Kidney (tissue), 14 donors: Measurements from ENCODE around the gene CCBE1. TPM values are rescaled to one million over a fixed set of nuclear protein-coding genes. Genes with fewer than 3 reads are reported as not detected.

ENCODE experiments used
- DNase-seq, 5 donors: peaks; one replicate each; pipeline ENCODE4 v3.0.0-alpha.2; 2013 to 2020
- FAIRE-seq: peaks from 2 replicates; lab custom pipeline; 2012; peaks lifted over from hg19 to GRCh38; lab: Jason Lieb, UNC
- H3K27ac ChIP-seq, 2 donors: one replicate each; pipeline ENCODE4 v1.7.0; 2013; ENCODE audit warnings: low read depth in 2 of 2, low read length in 2 of 2, inconsistent platforms in 1 of 2
- H3K27me3 ChIP-seq: one replicate; pipeline ENCODE4 v1.7.1; 2013; ENCODE audit warnings: low read length, inconsistent platforms; ENCODE audit not compliant: control insufficient read depth, insufficient read depth
- H3K36me3 ChIP-seq, 3 donors: one replicate each; pipeline versions ENCODE4 v1.7.0 to v1.7.1; 2013; ENCODE audit warnings: low read length in 3 of 3, control low read depth in 1 of 3, inconsistent platforms in 1 of 3; ENCODE audit not compliant: insufficient read depth in 3 of 3, control insufficient read depth in 2 of 3
- H3K4me1 ChIP-seq, 3 donors: one replicate each; pipeline versions ENCODE4 v1.7.0 to v1.7.1; 2013; ENCODE audit warnings: low read length in 3 of 3, inconsistent platforms in 1 of 3, low read depth in 1 of 3; ENCODE audit not compliant: control insufficient read depth in 2 of 3, insufficient read depth in 2 of 3
- H3K4me3 ChIP-seq, 3 donors: one replicate each; pipeline versions ENCODE4 v1.7.0 to v1.8.1; 2013; ENCODE audit warnings: low read length in 3 of 3, control low read depth in 1 of 3, inconsistent platforms in 1 of 3
- H3K9ac ChIP-seq, 3 donors: one replicate each; pipeline versions ENCODE4 v1.7.0 to v1.7.1; 2013; ENCODE audit warnings: low read length in 3 of 3, control low read depth in 1 of 3, inconsistent platforms in 1 of 3
- H3K9me3 ChIP-seq, 3 donors: one replicate each; pipeline versions ENCODE4 v1.7.0 to v1.7.1; 2013; ENCODE audit warnings: low read length in 3 of 3, control low read depth in 1 of 3, inconsistent platforms in 1 of 3; ENCODE audit not compliant: control insufficient read depth in 2 of 3, insufficient read depth in 1 of 3
- CTCF ChIP-seq: IDR thresholded peaks from 3 replicates; pipeline ENCODE4 v1.5.1; 2012; ENCODE audit warnings: mild to moderate bottlenecking, moderate library complexity, borderline replicate concordance; ENCODE audit not compliant: insufficient read depth; ENCODE audit errors: extremely low read depth
- intact Hi-C: fragments of 100-400 bp; cut with DNase I; formaldehyde crosslinking; loops from one replicate; pipeline ENCODE4 v1.11.1; 2022
- polyA plus RNA-seq: library from polyadenylated mRNA; stranded (reverse); fragments of 350-450 nt; fragmentation: Illumina TruSeq; extraction: RNeasy Lipid Tissue Mini Kit (QIAGEN cat#74804); gene quantifications from one replicate; pipeline ENCODE4 v1.2.3, GENCODE V29; 2014; ENCODE audit warnings: low read depth, low replicate concordance; ENCODE audit not compliant: insufficient read depth
- total RNA-seq: library from RNA; stranded (reverse); fragmentation: NEBNext Ultra II Directional; extraction: Animal tissue kit (Norgen Biotek cat#: 25700); gene quantifications from one replicate; pipeline ENCODE4 v1.2.1, GENCODE V29; 2021
- donor health status: control.
- donor health status: control.
- donor health status: control.
- donor health status: control.
- donor health status: control.
- donor health status: DM: yes; HTN: yes; CAD: no.
- donor health status: Normal renal cell carcinoma (clear cell type).

CCBE1 gene
- total and polyA plus RNA-seq, 2 donors from 2014 or later: 1.8 to 2.2 TPM

- Histone ChIP-seq H3K4me3 (no peak overlapping the region), H3K9ac (no peak overlapping the region), H3K27me3 (no peaks in the 10 kb centered on the region), H3K9me3 (no peaks in the 10 kb centered on the region), H3K36me3 (no peaks in the 10 kb centered on the region), H3K4me1 (no peaks in the 10 kb centered on the region), H3K27ac (no peak overlapping the region)
- intact Hi-C loops: no loop called here
- DNase-seq (peak in 1 of 5 donors; percentile 51), FAIRE-seq (no peak)
- TF ChIP-seq CTCF: peak; percentile 15
Observed at GRCh38 chr18:59631583-59632181, 65.5 kb downstream of the CCBE1 start.

GRCh38 chr18:59629894-59630293 is 67.3 kb downstream of the CCBE1 start:
- no peak for FAIRE-seq
- no peak for TF ChIP-seq CTCF
- intact Hi-C loops: no loop called here

GRCh38 chr18:59628995-59629394 is 68.2 kb downstream of the CCBE1 start:
- Histone ChIP-seq H3K36me3 (no peaks in the 10 kb centered on the region), H3K27ac (no peak overlapping the region), H3K9me3 (no peaks in the 10 kb centered on the region), H3K9ac (no peak overlapping the region), H3K27me3 (no peaks in the 10 kb centered on the region), H3K4me3 (no peak overlapping the region), H3K4me1 (peaks cover 0 to 1% (median 0%) of the 10 kb centered on the region in 3 donors)
- DNase-seq (peak in 3 of 5 donors; percentile 72 to 92 (median 86)), FAIRE-seq (no peak)
- intact Hi-C loops: no loop called here
- no peak for TF ChIP-seq CTCF

More at GRCh38 chr18:59629894-59630293, 67.3 kb downstream of the CCBE1 start:
- Histone ChIP-seq H3K9me3 (no peaks in the 10 kb centered on the region), H3K9ac (no peak overlapping the region), H3K4me1 (no peaks in the 10 kb centered on the region), H3K36me3 (no peaks in the 10 kb centered on the region), H3K4me3 (no peak overlapping the region), H3K27ac (no peak overlapping the region), H3K27me3 (no peaks in the 10 kb centered on the region)
- DNase-seq: peak in 2 of 5 donors; percentile 33 to 95
